KMS-11 (cell line): Measurements from ENCODE around the gene ESPNL.

ENCODE experiments used
- H2AFZ ChIP-seq: fragments of 200-600 bp; sonication (generic); 2 replicates; pipeline ENCODE4 v1.6.1; 2016; ENCODE audit warnings: antibody characterized with exemption, mixed run types, low read depth
- H3K27ac ChIP-seq: fragments of 200-600 bp; sonication (generic); 2 replicates; pipeline ENCODE4 v1.6.1; 2016; ENCODE audit warnings: mild to moderate bottlenecking, mixed run types
- H3K27me3 ChIP-seq: fragments of 200-600 bp; sonication (generic); 2 replicates; pipeline ENCODE4 v1.6.1; 2017; ENCODE audit warnings: mild to moderate bottlenecking, low read depth, mixed run types, moderate library complexity; ENCODE audit not compliant: insufficient read depth
- H3K36me3 ChIP-seq: fragments of 200-600 bp; sonication (generic); 2 replicates; pipeline ENCODE4 v1.6.1; 2017; ENCODE audit warnings: mild to moderate bottlenecking, mixed run types; ENCODE audit not compliant: insufficient read depth
- H3K4me1 ChIP-seq: fragments of 200-600 bp; sonication (generic); 2 replicates; pipeline ENCODE4 v1.6.1; 2016; ENCODE audit warnings: mild to moderate bottlenecking, low read depth, mixed run types; ENCODE audit not compliant: poor library complexity, severe bottlenecking
- H3K4me2 ChIP-seq: fragments of 200-600 bp; sonication (generic); 2 replicates; pipeline ENCODE4 v1.7.0; 2016; ENCODE audit warnings: mild to moderate bottlenecking, mixed run types
- H3K4me3 ChIP-seq: fragments of 200-600 bp; sonication (generic); IDR thresholded peaks from 2 replicates; pipeline ENCODE4 v1.6.1; 2017; ENCODE audit warnings: low read depth, low read length, mixed read lengths; ENCODE audit not compliant: insufficient read depth
- H3K79me2 ChIP-seq: fragments of 200-600 bp; sonication (generic); 2 replicates; pipeline ENCODE4 v1.6.1; 2016; ENCODE audit warnings: low read depth, mixed run types; ENCODE audit not compliant: insufficient read depth
- H3K9ac ChIP-seq: fragments of 200-600 bp; sonication (generic); 2 replicates; pipeline ENCODE4 v1.6.1; 2016; ENCODE audit warnings: mild to moderate bottlenecking, mixed run types
- H4K20me1 ChIP-seq: fragments of 200-600 bp; sonication (generic); 2 replicates; pipeline ENCODE4 v1.6.1; 2016; ENCODE audit warnings: mild to moderate bottlenecking, mixed run types; ENCODE audit not compliant: insufficient read depth
- TF ChIP-seq, protein P1 (sequence below): fragments of 200-600 bp; sonication (generic); conservative IDR thresholded peaks from 2 replicates; pipeline ENCODE4 v1.6.1; 2017; ENCODE audit warnings: low read depth, mild to moderate bottlenecking, antibody characterized with exemption, low read length, moderate library complexity, mixed read lengths

Gene ESPNL

DNA sequence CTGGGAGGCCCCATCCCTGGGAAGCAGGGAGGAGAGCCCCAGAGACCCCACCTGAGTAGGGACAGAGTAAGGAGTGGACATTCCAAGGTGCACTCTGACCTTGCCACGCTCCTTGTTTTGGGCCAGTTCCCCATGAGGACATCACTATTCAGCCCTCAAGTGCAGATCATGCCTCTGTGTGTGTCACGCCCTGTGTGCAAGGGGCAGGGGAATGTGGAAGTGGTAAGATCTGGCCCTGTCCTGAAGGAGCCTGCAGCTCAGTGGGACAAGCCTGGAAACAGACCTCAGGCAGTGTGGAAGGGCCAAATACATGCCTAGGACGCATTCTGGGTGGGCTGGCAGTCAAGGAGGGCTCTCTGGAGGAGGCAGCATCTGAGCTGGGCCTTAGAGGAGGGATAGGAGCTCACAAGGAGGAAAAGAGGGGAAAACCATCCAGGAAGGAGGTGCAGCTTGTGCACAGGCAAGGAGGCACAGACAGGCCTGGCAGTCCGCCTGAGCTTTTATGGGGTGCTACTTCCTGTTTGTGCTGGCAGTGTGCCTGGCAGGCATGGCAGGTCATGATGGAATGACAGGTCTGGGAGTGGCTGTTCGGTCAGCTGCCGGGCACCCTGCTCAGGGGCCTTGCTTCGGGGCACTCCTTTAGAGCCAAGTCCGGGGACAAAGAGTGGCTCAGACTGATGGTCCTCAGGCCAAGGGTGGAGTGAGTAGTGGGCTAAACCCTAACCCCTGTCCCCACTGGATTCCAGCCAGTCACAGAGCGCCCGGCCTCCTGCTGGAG is 41.6 kb downstream of the ESPNL start:
- no peaks in the 10 kb centered on the region for H3K36me3 ChIP-seq
- no peaks in the 10 kb centered on the region for H3K79me2 ChIP-seq
- H3K4me1 ChIP-seq, result peaks cover 4% of the 10 kb centered on the region
- H3K9ac ChIP-seq, result no peak overlapping the region
- no peak overlapping the region for H3K4me2 ChIP-seq
- H2AFZ ChIP-seq, result no peak overlapping the region
- no peak overlapping the region for H3K27ac ChIP-seq
- H4K20me1 ChIP-seq, result no peaks in the 10 kb centered on the region
- H3K27me3 ChIP-seq, result no peaks in the 10 kb centered on the region
- H3K4me3 ChIP-seq, result no peak overlapping the region
- TF ChIP-seq, protein P1, sequence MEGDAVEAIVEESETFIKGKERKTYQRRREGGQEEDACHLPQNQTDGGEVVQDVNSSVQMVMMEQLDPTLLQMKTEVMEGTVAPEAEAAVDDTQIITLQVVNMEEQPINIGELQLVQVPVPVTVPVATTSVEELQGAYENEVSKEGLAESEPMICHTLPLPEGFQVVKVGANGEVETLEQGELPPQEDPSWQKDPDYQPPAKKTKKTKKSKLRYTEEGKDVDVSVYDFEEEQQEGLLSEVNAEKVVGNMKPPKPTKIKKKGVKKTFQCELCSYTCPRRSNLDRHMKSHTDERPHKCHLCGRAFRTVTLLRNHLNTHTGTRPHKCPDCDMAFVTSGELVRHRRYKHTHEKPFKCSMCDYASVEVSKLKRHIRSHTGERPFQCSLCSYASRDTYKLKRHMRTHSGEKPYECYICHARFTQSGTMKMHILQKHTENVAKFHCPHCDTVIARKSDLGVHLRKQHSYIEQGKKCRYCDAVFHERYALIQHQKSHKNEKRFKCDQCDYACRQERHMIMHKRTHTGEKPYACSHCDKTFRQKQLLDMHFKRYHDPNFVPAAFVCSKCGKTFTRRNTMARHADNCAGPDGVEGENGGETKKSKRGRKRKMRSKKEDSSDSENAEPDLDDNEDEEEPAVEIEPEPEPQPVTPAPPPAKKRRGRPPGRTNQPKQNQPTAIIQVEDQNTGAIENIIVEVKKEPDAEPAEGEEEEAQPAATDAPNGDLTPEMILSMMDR, result no peak

DNA sequence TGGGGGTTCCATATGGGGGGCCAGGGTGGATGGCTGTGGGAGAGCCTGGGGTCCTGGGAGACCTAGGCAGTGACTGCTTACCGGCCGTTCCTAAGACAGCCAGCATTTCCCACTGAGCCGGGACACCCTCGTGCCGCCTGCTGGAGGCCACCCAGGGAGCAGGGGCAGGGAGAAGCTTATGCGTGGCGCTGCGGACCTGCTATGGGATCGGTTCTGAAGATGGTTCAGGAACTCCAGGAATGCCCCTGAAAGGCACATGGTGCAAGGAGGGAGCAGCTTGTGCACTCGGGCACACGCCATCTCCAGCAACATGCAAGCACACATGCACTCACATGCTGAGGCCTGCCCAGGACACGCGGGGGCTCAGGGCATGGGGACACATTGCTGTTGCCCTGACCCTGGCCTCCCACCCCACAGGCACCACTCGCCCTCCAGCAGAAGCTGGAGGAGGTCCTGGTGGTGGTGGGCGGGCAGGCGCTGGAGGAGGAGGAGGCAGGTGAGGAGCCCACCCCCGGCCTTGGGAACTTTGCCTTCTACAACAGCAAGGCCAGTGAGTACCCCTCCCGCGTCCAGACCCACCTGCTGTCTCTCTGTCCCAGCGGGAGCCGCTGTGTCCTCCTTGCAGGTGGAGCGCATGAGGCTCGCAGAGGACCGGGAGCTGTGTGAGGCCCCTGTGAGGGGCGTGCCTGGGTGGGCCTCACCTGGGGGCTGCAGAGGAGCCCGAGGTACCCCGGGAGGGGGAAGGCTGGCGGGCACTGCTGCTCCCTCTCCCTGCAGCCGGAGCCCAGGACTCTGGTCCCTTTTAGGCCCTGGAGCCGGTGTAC is 42.5 kb downstream of the ESPNL start:
- Histone ChIP-seq H4K20me1 (no peaks in the 10 kb centered on the region), H3K4me1 (peaks cover 4% of the 10 kb centered on the region)
- TF ChIP-seq, protein P1, result no peak

DNA sequence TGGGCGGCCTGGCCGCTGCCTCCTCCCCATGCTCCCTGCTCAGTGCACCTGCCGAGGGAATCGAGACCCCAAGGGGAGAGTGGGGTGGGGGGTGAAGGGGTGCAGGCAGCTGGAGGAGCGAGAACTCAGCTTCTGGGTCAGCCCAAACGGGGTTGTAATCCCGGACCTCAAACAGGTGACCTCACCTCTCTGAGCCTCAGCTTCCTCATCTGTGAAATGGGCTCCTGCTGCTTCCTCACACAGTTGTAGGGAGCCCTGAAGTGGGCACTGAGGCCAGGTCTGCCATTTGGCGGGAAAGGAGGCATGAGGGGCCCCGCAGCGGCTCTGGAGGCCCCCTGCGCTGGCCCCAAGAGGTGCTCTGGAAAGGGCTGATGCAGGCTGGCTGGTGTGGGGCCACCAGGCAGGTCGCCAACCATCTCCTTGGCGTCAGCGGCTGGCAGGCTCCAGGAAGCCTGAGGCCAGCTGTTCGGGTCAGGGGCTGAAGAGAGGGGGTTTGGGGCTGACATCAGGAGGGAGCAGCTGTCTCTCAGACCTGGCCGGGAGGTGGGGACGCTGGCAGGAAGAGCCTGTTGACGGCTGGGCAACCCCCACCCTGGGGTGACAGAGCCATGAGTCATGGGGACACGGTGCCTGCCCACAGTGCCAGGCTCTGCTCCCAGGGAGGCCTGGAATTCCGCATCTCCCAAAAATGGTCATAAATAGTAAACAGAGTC is 43.3 kb downstream of the ESPNL start:
- H3K4me1 ChIP-seq, result peaks cover 4% of the 10 kb centered on the region
- H3K36me3 ChIP-seq, result no peaks in the 10 kb centered on the region
- H2AFZ ChIP-seq, result no peak overlapping the region
- no peaks in the 10 kb centered on the region for H4K20me1 ChIP-seq
- no peaks in the 10 kb centered on the region for H3K79me2 ChIP-seq
- H3K4me2 ChIP-seq, result no peak overlapping the region
- no peak overlapping the region for H3K4me3 ChIP-seq
- TF ChIP-seq, protein P1, result no peak
- no peak overlapping the region for H3K9ac ChIP-seq
- H3K27ac ChIP-seq, result no peak overlapping the region
- no peaks in the 10 kb centered on the region for H3K27me3 ChIP-seq

More for the DNA sequence above, 42.5 kb downstream of the ESPNL start:
- Histone ChIP-seq H3K27me3 (no peaks in the 10 kb centered on the region), H3K4me3 (no peak overlapping the region), H2AFZ (no peak overlapping the region), H3K36me3 (no peaks in the 10 kb centered on the region), H3K27ac (no peak overlapping the region), H3K79me2 (no peaks in the 10 kb centered on the region), H3K9ac (no peak overlapping the region), H3K4me2 (no peak overlapping the region)

DNA sequence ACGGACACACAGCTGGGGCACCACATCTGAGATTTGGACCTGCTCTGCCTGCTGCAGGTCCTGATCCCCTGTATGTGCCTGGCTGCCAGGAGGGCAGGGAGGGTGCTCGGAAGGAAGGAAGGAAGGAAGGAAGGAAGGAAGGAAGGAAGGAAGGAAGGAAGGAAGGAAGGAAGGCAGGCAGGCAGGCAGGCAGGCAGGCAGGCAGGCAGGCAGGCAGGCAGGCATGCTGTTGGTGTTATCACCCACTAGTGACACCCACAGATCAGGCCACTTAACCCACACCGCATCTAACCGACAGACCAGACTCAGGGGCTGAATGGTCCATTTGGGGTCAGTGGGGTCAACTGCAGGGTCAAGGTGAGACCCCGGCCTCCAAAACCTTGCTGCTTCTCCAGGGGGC is 44.1 kb downstream of the ESPNL start:
- Histone ChIP-seq H3K27me3 (no peaks in the 10 kb centered on the region), H3K4me2 (no peak overlapping the region)

More for the DNA sequence above, 44.1 kb downstream of the ESPNL start:
- TF ChIP-seq, protein P1, result no peak
- H2AFZ ChIP-seq, result no peak overlapping the region
- H3K79me2 ChIP-seq, result no peaks in the 10 kb centered on the region
- peaks cover 4% of the 10 kb centered on the region for H3K4me1 ChIP-seq
- no peaks in the 10 kb centered on the region for H4K20me1 ChIP-seq
- no peaks in the 10 kb centered on the region for H3K36me3 ChIP-seq
- no peak overlapping the region for H3K27ac ChIP-seq
- no peak overlapping the region for H3K9ac ChIP-seq
- no peak overlapping the region for H3K4me3 ChIP-seq
